GM18873 (cell line): ENCODE measurements around the gene ZDBF2.
"Not testable (repeated sequence)": the region's sequence is repeated elsewhere in the genome, so short reads cannot be mapped to it uniquely, and the experiment has no call there.

ENCODE experiments used
- ATAC-seq: cut with Tn5 transposase; IDR thresholded peaks from one replicate; pipeline ENCODE4 v1.9.1; 2021; ENCODE audit warnings: mild to moderate bottlenecking, moderate library complexity, moderate number of reproducible peaks; ENCODE audit not compliant: unreplicated experiment, low FRiP score

ZDBF2 gene

GRCh38 chr2:206316141-206316540 lies 41.7 kb downstream of the ZDBF2 start:
- no peak for ATAC-seq

- no peak for ATAC-seq
Measured at GRCh38 chr2:206323033-206323432, 48.6 kb downstream of the ZDBF2 start.

- ATAC-seq, result no peak
Measured at GRCh38 chr2:206323486-206323885, 49.0 kb downstream of the ZDBF2 start.

DNA sequence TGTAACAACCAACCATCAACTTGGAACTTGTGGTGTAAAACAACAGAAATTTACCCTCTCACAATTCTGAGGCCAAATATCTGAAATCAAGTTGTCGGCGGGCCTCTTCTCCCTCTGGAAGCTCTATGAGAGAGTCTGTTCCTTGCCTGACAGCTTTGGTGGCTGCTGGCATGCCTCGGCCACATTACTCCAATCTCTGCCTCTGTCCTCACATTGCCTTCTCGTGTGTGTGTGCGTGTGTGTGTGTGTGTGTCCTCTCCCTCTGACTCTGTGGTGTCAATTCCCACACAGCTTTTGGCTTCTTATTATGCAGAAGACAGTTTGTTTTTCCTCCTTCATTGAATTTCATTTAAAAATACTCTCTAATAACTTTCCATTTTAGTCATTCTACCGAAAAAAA lies 50.4 kb downstream of the ZDBF2 start:
- no peak for ATAC-seq

DNA sequence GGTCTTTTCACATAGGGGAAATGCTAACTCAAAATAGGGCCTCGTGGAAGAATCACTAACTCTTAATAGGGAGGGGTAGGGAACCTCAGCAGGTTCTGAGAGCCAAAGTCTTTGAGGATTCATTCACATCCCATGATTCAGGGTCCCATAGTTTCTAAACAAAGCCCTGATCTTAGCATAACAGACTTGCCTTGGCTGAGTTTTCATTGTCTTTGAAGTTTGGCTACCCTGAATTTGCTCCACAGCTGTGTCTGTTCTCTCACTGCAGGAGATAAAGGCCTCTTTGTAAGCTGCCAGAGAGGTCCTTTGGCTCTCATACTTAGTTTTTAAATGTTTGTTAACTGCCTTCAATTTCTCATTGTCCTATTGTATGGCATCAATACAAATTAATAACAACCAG lies 54.5 kb downstream of the ZDBF2 start:
- no peak for ATAC-seq

GRCh38 chr2:206336861-206337260 lies 62.4 kb downstream of the ZDBF2 start:
- no peak for ATAC-seq

DNA sequence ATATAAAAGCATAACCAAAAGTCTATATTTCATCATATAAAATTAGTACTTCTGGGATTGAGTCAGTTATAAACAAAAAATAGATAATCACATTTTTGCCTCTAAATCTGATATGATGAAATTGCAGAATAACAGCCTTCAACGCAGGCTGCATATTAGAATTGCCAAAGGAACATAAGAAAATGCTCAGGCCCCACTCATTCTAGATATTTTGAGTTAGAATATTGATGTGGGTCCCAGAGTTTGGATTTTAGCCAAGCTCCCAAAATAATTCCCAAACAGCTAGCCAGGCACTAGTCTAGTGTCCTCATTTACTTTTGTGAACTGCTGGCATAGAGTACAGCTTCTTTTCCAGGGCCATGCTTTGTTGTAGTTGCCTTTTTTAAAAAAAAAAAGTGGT lies 63.5 kb downstream of the ZDBF2 start:
- no peak for ATAC-seq

DNA sequence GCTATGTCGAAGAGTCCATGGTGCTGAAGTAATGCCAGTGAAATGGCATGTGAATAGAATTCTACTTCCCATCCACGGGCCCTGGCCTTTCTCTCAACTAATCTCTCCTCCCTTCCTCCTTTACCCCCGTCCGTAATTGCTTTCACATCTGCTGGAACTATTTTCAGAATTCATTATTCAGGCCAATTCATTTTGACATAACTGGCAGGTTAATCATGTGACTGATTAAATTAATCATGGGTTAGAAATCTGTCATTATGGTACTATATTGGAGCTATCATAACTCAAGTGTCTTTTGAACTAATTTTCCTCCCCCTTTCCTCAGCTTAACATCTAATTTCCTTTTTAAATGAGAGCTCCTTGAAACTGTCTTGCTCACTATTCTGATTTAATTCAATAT lies 66.9 kb downstream of the ZDBF2 start:
- no peak for ATAC-seq

DNA sequence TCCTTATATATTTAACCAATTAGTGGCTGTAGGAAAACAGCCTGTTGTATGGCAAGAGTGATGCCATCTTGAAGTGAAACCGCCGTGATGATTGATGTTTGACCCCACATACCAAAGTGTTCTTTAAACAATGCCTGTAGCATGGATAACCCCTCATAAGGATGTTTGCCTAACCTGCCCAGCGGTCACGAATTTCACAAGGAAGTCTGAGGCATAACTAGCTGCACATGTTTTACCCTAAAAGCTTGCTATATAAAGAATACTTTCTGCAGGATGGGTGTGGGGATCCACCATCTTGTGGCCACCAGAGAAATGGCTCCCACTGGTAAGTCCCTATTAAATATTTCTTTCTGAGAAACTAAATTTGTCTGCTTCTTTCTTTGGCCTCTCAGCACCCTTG lies 68.7 kb downstream of the ZDBF2 start:
- ATAC-seq, result no peak

DNA sequence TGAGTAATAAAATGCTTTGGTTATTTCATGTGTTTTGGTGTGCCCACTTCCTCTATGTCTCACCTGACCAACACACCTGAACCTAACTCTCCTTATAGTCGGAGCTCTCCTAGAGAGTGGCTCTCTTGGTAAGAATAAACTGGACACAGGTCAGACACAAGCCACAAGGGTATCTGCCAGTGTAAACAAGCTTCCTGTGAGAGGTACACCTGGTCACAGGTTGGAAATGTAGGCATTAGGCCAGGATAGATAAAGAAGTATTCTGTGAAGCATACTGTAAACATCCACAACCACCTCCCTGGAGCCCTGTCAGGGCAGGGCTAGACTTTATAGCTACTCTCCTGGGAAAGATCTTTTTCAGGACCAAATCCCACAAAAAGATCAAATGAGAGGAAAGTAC lies 69.4 kb downstream of the ZDBF2 start:
- no peak for ATAC-seq

DNA sequence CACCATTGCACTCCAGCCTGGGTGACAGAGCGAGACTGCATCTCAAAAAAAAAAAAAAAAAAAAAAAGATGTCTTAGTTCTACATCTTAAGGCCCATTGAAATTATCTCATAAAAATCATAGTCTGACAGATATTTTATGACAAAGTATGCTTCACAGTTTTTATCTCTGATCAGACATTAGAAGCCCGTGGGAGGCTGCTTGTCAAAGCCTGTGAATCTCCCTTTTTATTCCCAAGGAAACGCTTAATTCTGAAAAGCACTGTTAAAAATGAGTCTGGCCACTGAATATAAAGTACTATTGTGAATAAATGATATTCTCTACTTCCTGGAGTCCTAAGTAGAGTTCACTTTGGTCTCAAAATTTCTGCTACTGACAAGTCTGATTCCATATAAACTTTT lies 71.1 kb downstream of the ZDBF2 start:
- no peak for ATAC-seq

- ATAC-seq, result no peak
Measured at GRCh38 chr2:206349375-206349774, 74.9 kb downstream of the ZDBF2 start.

- ATAC-seq, result no peak
Measured at GRCh38 chr2:206352571-206352970, 78.1 kb downstream of the ZDBF2 start.

DNA sequence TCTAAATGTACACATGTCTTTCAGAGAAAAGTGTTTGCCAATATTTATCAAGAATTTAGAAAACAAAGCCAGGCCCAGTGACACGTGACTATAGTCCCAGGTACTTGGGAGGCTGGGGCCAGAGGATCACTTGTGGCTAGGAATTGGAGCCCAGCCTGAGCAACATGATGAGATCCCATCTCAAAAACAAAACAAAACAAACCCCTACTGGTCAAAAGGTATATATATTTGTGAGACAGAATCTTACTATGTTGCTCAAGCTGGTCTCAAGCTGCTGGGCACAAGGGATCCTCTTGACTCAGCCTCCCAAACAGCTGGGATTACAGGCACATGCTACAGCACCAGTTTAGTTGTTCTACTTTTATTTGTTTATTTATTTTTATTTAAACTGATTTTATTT lies 79.2 kb downstream of the ZDBF2 start:
- ATAC-seq, result no peak

GRCh38 chr2:206354129-206354528 lies 79.7 kb downstream of the ZDBF2 start:
- ATAC-seq, result no peak

DNA sequence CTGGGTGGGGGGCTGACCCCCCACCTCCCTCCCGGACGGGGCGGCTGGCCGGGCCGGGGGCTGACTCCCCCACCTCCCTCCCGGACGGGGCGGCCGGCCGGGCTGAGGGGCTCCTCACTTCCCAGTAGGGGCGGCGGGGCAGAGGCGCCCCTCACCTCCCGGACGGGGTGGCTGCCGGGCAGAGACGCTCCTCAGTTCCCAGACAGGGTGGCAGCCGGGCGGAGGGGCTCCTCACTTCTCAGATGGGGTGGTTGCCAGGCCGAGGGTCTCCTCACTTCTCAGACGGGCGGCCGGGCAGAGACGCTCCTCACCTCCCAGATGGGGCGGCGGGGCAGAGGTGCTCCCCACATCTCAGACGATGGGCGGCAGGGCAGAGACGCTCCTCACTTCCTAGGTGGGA lies 82.4 kb downstream of the ZDBF2 start:
- ATAC-seq, result not testable (repeated sequence)

- not testable (repeated sequence) for ATAC-seq
Measured at GRCh38 chr2:206360840-206361239, 86.4 kb downstream of the ZDBF2 start.

DNA sequence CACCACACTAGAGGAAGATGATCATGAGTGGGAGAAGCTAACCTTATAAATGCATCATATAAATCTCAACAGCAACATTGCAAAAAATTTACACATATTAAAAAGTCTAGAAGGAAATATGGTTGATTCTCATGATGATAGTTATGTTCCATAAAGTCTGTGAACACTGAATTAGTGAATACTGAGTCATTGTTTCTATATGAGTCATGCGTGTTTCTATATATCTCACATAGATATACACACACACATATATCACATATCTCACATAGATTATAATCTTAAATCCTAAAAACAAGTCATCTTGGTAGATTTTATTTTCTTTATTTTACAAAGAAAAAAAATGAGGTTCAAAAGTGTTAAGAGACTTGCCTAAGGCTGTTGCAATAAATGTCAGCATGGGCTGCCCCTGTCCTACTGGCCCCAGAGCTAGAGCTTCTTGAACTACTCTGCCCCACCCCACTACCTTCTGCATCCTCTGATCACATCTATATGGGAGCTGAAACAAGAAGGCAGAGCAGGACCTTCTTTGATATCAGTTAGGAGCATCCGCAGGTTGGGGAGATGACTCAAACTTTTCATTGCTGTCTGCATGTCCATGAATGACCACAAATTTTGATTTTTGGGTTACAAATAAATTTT lies 87.1 kb downstream of the ZDBF2 start:
- ATAC-seq, result no peak
